ENCODE measurements around the gene ZNF394.

The ZNF394 gene

GRCh38 chr7:99446096-99446495 lies 54.0 kb downstream of the ZNF394 start:
- TF ChIP-seq CTCF (IDR thresholded peaks at IDR 0.05; ENCODE audit: control insufficient read depth, extremely low read depth, insufficient read depth): no peak
- DNase-seq (ENCODE audit: low read depth): no peak
- H3K4me3 ChIP-seq (ENCODE audit: low read depth, low read length): no peak overlapping the region

All from LNCaP clone FGC (cell line).